Peyer's patch (tissue), 4 donors: ENCODE measurements around the gene RRP15. TPM values are rescaled to one million over a fixed set of nuclear protein-coding genes. Genes with fewer than 3 reads are reported as not detected.
A peak's percentile ranks its signal among the peaks of the same experiment; 100 is the strongest.

ENCODE experiments used
- DNase-seq, 3 donors: peaks; one replicate each; pipeline ENCODE4 v3.0.0-alpha.2; 2017 to 2019
- H3K27ac ChIP-seq, 4 donors: fragments of 200-600 bp; sonication (generic); one replicate each; pipeline ENCODE4 v1.5.1; 2016 to 2019
- H3K27me3 ChIP-seq, 2 donors: fragments of 200-600 bp; sonication (generic); one replicate each; pipeline ENCODE4 v1.5.1; 2019
- H3K36me3 ChIP-seq, 3 donors: fragments of 200-600 bp; sonication (generic); one replicate each; pipeline ENCODE4 v1.5.1; 2016 to 2019
- H3K4me1 ChIP-seq, 4 donors: fragments of 200-600 bp; sonication (generic); one replicate each; pipeline ENCODE4 v1.5.1; 2016 to 2019
- H3K4me3 ChIP-seq, 4 donors: fragments of 200-600 bp; sonication (generic); 1 replicate in 3 of 4; 2 replicates in 1 of 4; pipeline ENCODE4 v1.5.1; 2016 to 2019; ENCODE audit warnings: mild to moderate bottlenecking in 1 of 4
- H3K9me3 ChIP-seq, 4 donors: fragments of 200-600 bp; sonication (generic); one replicate each; pipeline ENCODE4 v1.5.1; 2016 to 2019; ENCODE audit warnings: mild to moderate bottlenecking in 1 of 4
- POLR2A ChIP-seq, 2 donors: fragments of 450-650 bp; IDR thresholded peaks; one replicate each; pipeline ENCODE4 v1.5.1; 2017; ENCODE audit warnings: antibody characterized with exemption in 2 of 2, mild to moderate bottlenecking in 2 of 2, moderate library complexity in 2 of 2
- total RNA-seq, 4 donors: library from RNA; depleted of rRNA; stranded (reverse); fragments of >200 nt; gene quantifications; one replicate each; pipeline ENCODE4 v1.1.0, GENCODE V29; 2016
- TF ChIP-seq, protein P1 (sequence below), 6 experiments: fragments of 450-650 bp in 4 of 6; fragments of 200-600 bp in 2 of 6; sonication (generic) in 1 of 6; IDR thresholded peaks; one replicate each; pipeline ENCODE4 v1.5.1; 2017 to 2019; ENCODE audit warnings: antibody characterized with exemption in 6 of 6, mild to moderate bottlenecking in 3 of 6, moderate library complexity in 1 of 6

RRP15 gene
- total RNA-seq, 4 donors from 2014 or later: 2.1 to 8.3 (median 2.5) TPM

- H3K36me3 ChIP-seq: no peaks in the 10 kb centered on the region
Measured at GRCh38 chr1:218346391-218347204, 61.5 kb downstream of the RRP15 start.

GRCh38 chr1:218347336-218347722 is 62.2 kb downstream of the RRP15 start:
- Histone ChIP-seq H3K4me3 (peak overlapping the region; percentile 40 to 66 (median 58)), H3K27ac (peak overlapping the region; percentile 19 to 80 (median 54)), H3K4me1 (peaks cover 0 to 14% (median 2%) of the 10 kb centered on the region in 4 donors), H3K36me3 (no peaks in the 10 kb centered on the region), H3K9me3 (no peaks in the 10 kb centered on the region), H3K27me3 (peaks cover 0 to 8% of the 10 kb centered on the region in 2 donors)
- no peak for TF ChIP-seq POLR2A (IDR thresholded peaks at IDR 0.05)
- TF ChIP-seq, protein P1, sequence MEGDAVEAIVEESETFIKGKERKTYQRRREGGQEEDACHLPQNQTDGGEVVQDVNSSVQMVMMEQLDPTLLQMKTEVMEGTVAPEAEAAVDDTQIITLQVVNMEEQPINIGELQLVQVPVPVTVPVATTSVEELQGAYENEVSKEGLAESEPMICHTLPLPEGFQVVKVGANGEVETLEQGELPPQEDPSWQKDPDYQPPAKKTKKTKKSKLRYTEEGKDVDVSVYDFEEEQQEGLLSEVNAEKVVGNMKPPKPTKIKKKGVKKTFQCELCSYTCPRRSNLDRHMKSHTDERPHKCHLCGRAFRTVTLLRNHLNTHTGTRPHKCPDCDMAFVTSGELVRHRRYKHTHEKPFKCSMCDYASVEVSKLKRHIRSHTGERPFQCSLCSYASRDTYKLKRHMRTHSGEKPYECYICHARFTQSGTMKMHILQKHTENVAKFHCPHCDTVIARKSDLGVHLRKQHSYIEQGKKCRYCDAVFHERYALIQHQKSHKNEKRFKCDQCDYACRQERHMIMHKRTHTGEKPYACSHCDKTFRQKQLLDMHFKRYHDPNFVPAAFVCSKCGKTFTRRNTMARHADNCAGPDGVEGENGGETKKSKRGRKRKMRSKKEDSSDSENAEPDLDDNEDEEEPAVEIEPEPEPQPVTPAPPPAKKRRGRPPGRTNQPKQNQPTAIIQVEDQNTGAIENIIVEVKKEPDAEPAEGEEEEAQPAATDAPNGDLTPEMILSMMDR (IDR thresholded peaks at IDR 0.05): no peak
- DNase-seq: no peak

More at GRCh38 chr1:218346391-218347204, 61.5 kb downstream of the RRP15 start:
- H3K9me3 ChIP-seq: no peaks in the 10 kb centered on the region
- TF ChIP-seq, protein P1 (IDR thresholded peaks at IDR 0.05): no peak
- TF ChIP-seq POLR2A (IDR thresholded peaks at IDR 0.05): no peak
- peak overlapping the region; percentile 40 to 66 (median 58) for H3K4me3 ChIP-seq
- H3K27ac ChIP-seq: peak overlapping the region; percentile 19 to 80 (median 54)
- peaks cover 0 to 14% (median 2%) of the 10 kb centered on the region in 4 donors for H3K4me1 ChIP-seq
- peaks cover 0 to 8% of the 10 kb centered on the region in 2 donors for H3K27me3 ChIP-seq
- DNase-seq: peak in 2 of 3 donors; percentile 49 to 57

DNA sequence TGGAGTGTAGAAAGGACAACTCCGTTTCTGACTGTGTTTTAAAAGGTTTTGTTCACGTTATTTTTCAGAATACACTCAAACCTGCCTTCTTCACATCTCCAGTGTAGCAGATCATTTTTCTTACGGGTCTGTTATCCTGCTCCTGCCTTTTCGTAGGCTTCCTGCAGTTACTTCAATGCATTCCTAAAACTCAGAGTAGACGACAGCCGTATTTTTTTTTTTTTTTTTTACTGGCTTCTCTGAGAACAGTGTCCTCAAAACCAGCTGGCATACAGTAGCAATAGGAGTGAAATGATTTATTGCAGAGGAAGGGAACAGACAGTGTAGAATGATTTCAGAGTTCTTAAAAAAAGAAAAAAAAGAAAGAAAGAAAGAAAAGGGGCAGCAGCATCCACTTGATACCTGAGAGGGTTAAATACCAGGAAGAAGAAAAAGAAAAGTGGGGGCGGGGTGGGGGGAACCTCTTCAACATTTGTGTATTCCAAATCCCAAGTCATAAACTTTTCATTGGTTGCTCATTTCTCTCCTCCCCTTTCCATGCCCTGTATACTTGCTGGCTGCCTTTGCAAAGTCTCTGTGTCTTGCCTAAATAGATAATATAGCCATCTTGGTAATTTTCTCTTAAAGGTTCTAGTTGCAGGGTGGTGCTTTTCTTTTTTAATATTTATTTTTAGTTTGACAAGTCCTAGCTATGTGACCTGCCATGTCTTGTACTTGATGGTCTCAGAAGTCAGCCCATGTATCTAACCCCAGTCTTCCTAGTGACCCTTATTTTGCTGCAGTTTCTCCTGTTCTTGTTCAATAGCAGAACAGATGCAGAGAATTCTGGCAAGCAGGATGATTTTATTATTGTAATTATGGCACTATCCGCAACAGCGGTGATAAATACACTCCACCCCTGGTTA is 62.9 kb downstream of the RRP15 start:
- H3K4me3 ChIP-seq: peak overlapping the region; percentile 40 to 66 (median 58)

DNA sequence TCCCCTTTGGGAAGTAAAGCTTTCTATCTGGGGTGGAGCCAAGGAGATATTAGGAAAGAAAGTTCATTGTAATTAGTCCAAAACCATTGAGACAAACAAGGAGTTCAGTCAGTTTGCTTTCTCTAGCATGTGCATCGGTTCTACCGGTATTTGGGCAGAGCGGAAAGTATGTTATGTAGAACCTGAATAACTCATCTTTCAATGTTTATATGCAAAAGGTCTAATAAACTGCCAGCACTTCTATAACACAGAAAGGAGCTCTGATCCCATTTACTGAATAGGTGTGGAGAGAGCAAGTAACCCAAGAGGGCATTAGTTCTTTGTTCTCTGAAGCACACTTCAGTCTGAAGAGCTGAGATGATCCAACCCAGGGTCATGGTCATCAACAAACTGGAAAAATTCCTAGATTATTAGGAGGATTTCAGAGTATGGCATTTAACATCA is 63.6 kb downstream of the RRP15 start:
- Histone ChIP-seq H3K27me3 (peaks cover 0 to 8% of the 10 kb centered on the region in 2 donors), H3K4me1 (peaks cover 0 to 14% (median 2%) of the 10 kb centered on the region in 4 donors), H3K27ac (peak overlapping the region in 2 of 4 donors; percentile 6 to 80), H3K9me3 (no peaks in the 10 kb centered on the region), H3K36me3 (no peaks in the 10 kb centered on the region), H3K4me3 (no peak overlapping the region)
- no peak for TF ChIP-seq POLR2A (IDR thresholded peaks at IDR 0.05)
- TF ChIP-seq, protein P1 (IDR thresholded peaks at IDR 0.05): no peak
- DNase-seq: no peak

More for the DNA sequence above, 62.9 kb downstream of the RRP15 start:
- Histone ChIP-seq H3K9me3 (no peaks in the 10 kb centered on the region), H3K36me3 (no peaks in the 10 kb centered on the region), H3K27me3 (peaks cover 0 to 8% of the 10 kb centered on the region in 2 donors), H3K4me1 (peaks cover 0 to 14% (median 2%) of the 10 kb centered on the region in 4 donors), H3K27ac (peak overlapping the region in 3 of 4 donors; percentile 19 to 80 (median 61))
- TF ChIP-seq, protein P1 (IDR thresholded peaks at IDR 0.05): no peak
- DNase-seq: no peak

DNA sequence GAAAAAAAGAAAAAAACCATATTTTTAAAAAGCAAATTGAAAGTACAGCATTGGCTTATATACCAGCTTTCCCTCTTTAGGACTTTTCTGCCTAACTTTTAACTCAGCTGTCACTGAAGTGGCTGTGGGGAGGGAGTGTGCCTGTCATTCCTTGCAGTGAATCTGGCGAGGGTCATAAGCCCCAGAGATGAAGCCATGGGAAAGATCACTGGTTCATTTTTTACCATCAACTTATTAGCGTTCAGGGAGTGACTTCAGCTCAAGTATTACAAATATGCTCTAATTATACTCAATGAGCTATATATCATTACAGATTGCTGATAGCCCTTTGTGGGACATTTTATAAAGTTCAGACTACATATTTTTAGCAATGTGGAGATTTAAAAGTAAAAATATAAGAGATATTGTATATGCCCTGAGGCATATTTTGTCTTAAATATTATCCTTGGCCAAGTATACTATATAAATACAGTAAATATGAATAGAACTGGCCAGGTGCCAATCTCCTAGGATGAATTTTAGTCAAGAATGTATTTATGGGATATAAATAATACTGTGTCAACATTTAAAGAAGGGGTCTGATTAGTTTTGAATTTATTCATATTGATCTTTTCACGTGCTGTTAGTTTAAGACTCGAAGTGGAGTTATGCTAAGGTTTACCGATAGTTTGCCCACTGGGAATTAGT is 64.4 kb downstream of the RRP15 start:
- no peak overlapping the region for H3K4me3 ChIP-seq
- TF ChIP-seq, protein P1 (IDR thresholded peaks at IDR 0.05): no peak
- TF ChIP-seq POLR2A (IDR thresholded peaks at IDR 0.05): no peak
- H3K27me3 ChIP-seq: peaks cover 0 to 8% of the 10 kb centered on the region in 2 donors
- H3K27ac ChIP-seq: peak overlapping the region in 2 of 4 donors; percentile 6 to 80
- H3K9me3 ChIP-seq: no peaks in the 10 kb centered on the region
- DNase-seq: no peak
- no peaks in the 10 kb centered on the region for H3K36me3 ChIP-seq
- H3K4me1 ChIP-seq: peaks cover 0 to 14% (median 2%) of the 10 kb centered on the region in 4 donors
